IMR-90 (cell line): ENCODE measurements around the gene PRCD. TPM values are rescaled to one million over a fixed set of nuclear protein-coding genes. Genes with fewer than 3 reads are reported as not detected.
A peak's percentile ranks its signal among the peaks of the same experiment; 100 is the strongest.

Experiments used
- ATAC-seq: fragments of 200-7000 bp; cut with Tn5 transposase; 2 replicates; pipeline ENCODE4 v1.9.1; 2020; ENCODE audit warnings: low read depth, mild to moderate bottlenecking, moderate library complexity
- BruUV-seq: library from RNA; stranded (reverse); fragments of 400-500 nt; replicated peaks from 2 replicates; lab custom pipeline; 2021; lab: Mats Ljungman, UMichigan
- CTCF ChIA-PET: fragments of 300-600 bp; formaldehyde crosslinking; extraction: SDS; loops from one replicate; lab custom pipeline; 2021; ENCODE audit warnings: antibody characterized with exemption; lab: Yijun Ruan, JAX
- POLR2A ChIA-PET: fragments of 300-600 bp; sonication (Branson Sonifier 250); formaldehyde crosslinking; loops from one replicate; lab custom pipeline; 2022; ENCODE audit warnings: antibody characterized with exemption; ENCODE audit not compliant: unreplicated experiment; lab: Charles Lee
- DNase-seq: peaks from one replicate; pipeline ENCODE4 v3.0.0; 2013
- H2AFZ ChIP-seq: replicated peaks from 2 replicates; pipeline ENCODE3; 2013; ENCODE audit warnings: low read length, mild to moderate bottlenecking; ENCODE audit not compliant: poor library complexity
- H2AK5ac ChIP-seq: 2 replicates; pipeline ENCODE4 v1.6.1; 2013; ENCODE audit warnings: low read depth, low read length, inconsistent platforms
- H2AK9ac ChIP-seq: replicated peaks from 2 replicates; pipeline ENCODE3; 2013; ENCODE audit warnings: mild to moderate bottlenecking, low read depth, low read length, moderate library complexity; ENCODE audit not compliant: poor library complexity
- H2BK120ac ChIP-seq: 2 replicates; pipeline ENCODE4 v1.6.1; 2013; ENCODE audit warnings: low read depth, low read length, inconsistent platforms
- H2BK15ac ChIP-seq: 3 replicates; pipeline ENCODE4 v1.6.1; 2013; ENCODE audit warnings: low read depth, low read length, inconsistent platforms
- H2BK20ac ChIP-seq: 2 replicates; pipeline ENCODE4 v1.6.1; 2013; ENCODE audit warnings: low read depth, mild to moderate bottlenecking, inconsistent platforms, low read length, moderate library complexity
- H2BK5ac ChIP-seq: 2 replicates; pipeline ENCODE4 v1.6.1; 2013; ENCODE audit warnings: mild to moderate bottlenecking, low read depth, low read length, inconsistent platforms; ENCODE audit not compliant: poor library complexity, severe bottlenecking
- H3K14ac ChIP-seq: replicated peaks from 2 replicates; pipeline ENCODE4 v1.6.1; 2013; ENCODE audit warnings: low read depth, low read length, inconsistent platforms
- H3K18ac ChIP-seq: 2 replicates; pipeline ENCODE4 v1.6.1; 2013; ENCODE audit warnings: low read depth, low read length, control low read depth
- H3K23ac ChIP-seq: 2 replicates; pipeline ENCODE4 v1.6.1; 2013; ENCODE audit warnings: low read depth, low read length, inconsistent platforms
- H3K27ac ChIP-seq: 2 replicates; pipeline ENCODE4 v1.5.1; 2013; ENCODE audit warnings: mild to moderate bottlenecking, control low read depth, low read length; ENCODE audit not compliant: insufficient read depth
- H3K27me3 ChIP-seq: 2 replicates; pipeline ENCODE4 v1.6.1; 2013; ENCODE audit warnings: low read length; ENCODE audit not compliant: control insufficient read depth, insufficient read depth
- H3K36me3 ChIP-seq: 2 replicates; pipeline ENCODE4 v1.6.1; 2013; ENCODE audit warnings: low read length, mixed read lengths; ENCODE audit not compliant: control insufficient read depth, insufficient read depth
- H3K4ac ChIP-seq: 2 replicates; pipeline ENCODE4 v1.6.1; 2013; ENCODE audit warnings: low read depth, low read length, inconsistent platforms
- H3K4me1 ChIP-seq: 2 replicates; pipeline ENCODE4 v1.6.1; 2013; ENCODE audit warnings: low read length, mixed read lengths; ENCODE audit not compliant: control insufficient read depth, insufficient read depth
- H3K4me2 ChIP-seq: 2 replicates; pipeline ENCODE4 v1.6.1; 2013; ENCODE audit warnings: low read depth, mild to moderate bottlenecking, control low read depth, low read length, moderate library complexity
- H3K4me3 ChIP-seq: 2 replicates; pipeline ENCODE4 v1.5.1; 2013; ENCODE audit warnings: low read depth, mild to moderate bottlenecking, control low read depth, low read length, moderate library complexity; ENCODE audit not compliant: insufficient read depth
- H3K56ac ChIP-seq: 2 replicates; pipeline ENCODE4 v1.6.1; 2013; ENCODE audit warnings: low read length, inconsistent platforms; ENCODE audit not compliant: insufficient read depth; ENCODE audit errors: extremely low read depth
- H3K79me1 ChIP-seq, 2 experiments: 2 replicates each; pipeline ENCODE4 v1.6.1; 2013; ENCODE audit warnings: low read length in 2 of 2, inconsistent platforms in 1 of 2, low read depth in 1 of 2
- H3K9ac ChIP-seq: 2 replicates; pipeline ENCODE4 v1.6.1; 2013; ENCODE audit warnings: low read depth, low read length, control low read depth
- H3K9me1 ChIP-seq: 2 replicates; pipeline ENCODE4 v1.6.1; 2013; ENCODE audit warnings: low read length, inconsistent platforms; ENCODE audit not compliant: insufficient read depth
- H3K9me3 ChIP-seq: 2 replicates; pipeline ENCODE4 v1.6.1; 2013; ENCODE audit warnings: low read length; ENCODE audit not compliant: control insufficient read depth, insufficient read depth
- H4K20me1 ChIP-seq: 2 replicates; pipeline ENCODE4 v1.6.1; 2013; ENCODE audit warnings: low read length, inconsistent platforms; ENCODE audit not compliant: insufficient read depth
- H4K5ac ChIP-seq: 2 replicates; pipeline ENCODE4 v1.6.1; 2013; ENCODE audit warnings: mild to moderate bottlenecking, low read depth, low read length, control low read depth
- H4K8ac ChIP-seq, 2 experiments: 2 replicates each; pipeline ENCODE4 v1.6.1; 2013; ENCODE audit warnings: low read depth in 2 of 2, low read length in 2 of 2, control low read depth in 1 of 2, inconsistent platforms in 1 of 2
- H4K91ac ChIP-seq: 2 replicates; pipeline ENCODE4 v1.6.1; 2013; ENCODE audit warnings: low read depth, low read length, inconsistent platforms; ENCODE audit not compliant: insufficient read depth
- CHD1 ChIP-seq: IDR thresholded peaks from 2 replicates; pipeline ENCODE4 v1.6.1; 2012; ENCODE audit warnings: low read depth, low read length, improper control_type of control experiment
- FOS ChIP-seq: fragments of 150-350 bp; IDR thresholded peaks from 2 replicates; pipeline ENCODE4 v1.6.1; 2016; ENCODE audit warnings: low read depth, low read length
- MAZ ChIP-seq: IDR thresholded peaks from 2 replicates; pipeline ENCODE4 v1.6.1; 2012; ENCODE audit warnings: low read depth, mild to moderate bottlenecking, low read length, improper control_type of control experiment, moderate library complexity, borderline replicate concordance
- NFE2L2 ChIP-seq: fragments of 150-350 bp; IDR thresholded peaks from 2 replicates; pipeline ENCODE4 v1.6.1; 2016; ENCODE audit warnings: low read depth, mild to moderate bottlenecking, low read length
- POLR2A ChIP-seq: IDR thresholded peaks from 2 replicates; pipeline ENCODE4 v1.6.1; 2012; ENCODE audit warnings: mild to moderate bottlenecking, low read depth, low read length
- RAD21 ChIP-seq: IDR thresholded peaks from 2 replicates; pipeline ENCODE4 v1.6.1; 2012; ENCODE audit warnings: low read length, improper control_type of control experiment
- RFX5 ChIP-seq: IDR thresholded peaks from 2 replicates; pipeline ENCODE4 v1.8.0; 2012; ENCODE audit warnings: low read depth, mild to moderate bottlenecking, low read length, moderate library complexity
- SMC3 ChIP-seq: fragments of 150-350 bp; IDR thresholded peaks from 2 replicates; pipeline ENCODE4 v1.6.1; 2016; ENCODE audit warnings: low read depth, mild to moderate bottlenecking, antibody characterized with exemption, low read length, moderate library complexity
- WGBS, 2 experiments: methylation state at CpG; one replicate each; pipeline versions ENCODE4 v1.1.5 to v1.1.7; 2013; ENCODE audit warnings: missing lambda C conversion rate in 2 of 2; ENCODE audit not compliant: insufficient read length in 1 of 2; ENCODE audit errors: extremely low coverage in 2 of 2; 5-methylcytosine and 5-hydroxymethylcytosine counted together
- dilution Hi-C: fragments of 300-500 bp; cut with HindIII; formaldehyde crosslinking; loops from one replicate; pipeline ENCODE4 v1.14.3; 2018; ENCODE audit warnings: low sequenced_read_pairs; ENCODE audit not compliant: unreplicated experiment
- in situ Hi-C: fragments of 300-500 bp; cut with MboI; formaldehyde crosslinking; loops from 3 replicates; pipeline ENCODE4 v1.14.3; 2019; ENCODE audit warnings: low sequenced_read_pairs, inconsistent platforms, mixed read lengths
- intact Hi-C: fragments of 100-400 bp; cut with micrococcal nuclease; formaldehyde crosslinking; loops from 2 replicates; pipeline ENCODE4 v1.10.0; 2022
- polyA plus RNA-seq, 3 experiments: library from polyadenylated mRNA; depleted of rRNA; stranded (reverse); fragments of >200 nt; gene quantifications; 2 replicates each; pipeline ENCODE4 v1.2.3, GENCODE V29; 2012; ENCODE audit warnings: low replicate concordance in 1 of 3
- total RNA-seq: library from RNA; depleted of rRNA; stranded (reverse); fragments of >200 nt; gene quantifications from 2 replicates; pipeline ENCODE4 v1.2.3, GENCODE V29; 2012
- TF ChIP-seq, protein P1 (sequence below): fragments of 150-350 bp; IDR thresholded peaks from 2 replicates; pipeline ENCODE4 v1.6.1; 2017; ENCODE audit warnings: mild to moderate bottlenecking, antibody characterized with exemption, low read length, low read depth
- TF ChIP-seq, protein P2 (sequence below): conservative IDR thresholded peaks from 2 replicates; pipeline ENCODE4 v1.5.1; 2012; ENCODE audit warnings: mild to moderate bottlenecking, low read depth, low read length, improper control_type of control experiment

PRCD gene
- total and polyA plus RNA-seq, 2 of the 4 experiments (the other 2 are of a cell fraction), result 0.32 TPM; not detected in 1

DNA sequence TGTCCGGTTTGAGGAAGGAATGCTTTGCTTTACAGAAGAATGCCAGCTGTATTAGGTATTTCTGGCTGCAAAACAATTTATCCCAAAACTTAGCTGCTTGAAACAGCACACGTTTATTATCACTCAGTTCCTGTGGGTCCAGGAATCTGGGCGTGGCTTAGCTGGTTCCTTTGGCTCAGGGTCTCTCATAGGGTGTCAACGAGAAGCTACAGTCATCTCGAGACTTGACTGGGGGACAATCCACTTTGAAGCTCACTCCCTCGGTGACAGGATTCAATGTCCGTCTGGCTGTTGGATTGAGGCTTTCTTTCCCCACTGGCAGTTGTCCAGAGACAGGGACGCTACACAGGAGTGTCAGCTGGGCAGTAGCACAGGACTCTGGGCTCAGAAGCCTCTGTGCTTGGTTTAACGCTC lies 29.0 kb upstream of the PRCD start:
- dilution Hi-C loops (no loop called here), in situ Hi-C loops (no loop called here), intact Hi-C loops (no loop called here)
- Histone ChIP-seq H3K27me3 (peaks cover 13% of the 10 kb centered on the region), H3K9ac (no peak overlapping the region), H3K27ac (peak overlapping the region; percentile 64; the same call in 1 of the 2 replicates), H3K18ac (peak overlapping the region; percentile 14; the same call in 1 of the 2 replicates), H3K4me1 (peaks cover 12% of the 10 kb centered on the region), H2BK20ac (peak overlapping the region; percentile 34; the same call in 1 of the 2 replicates), H4K5ac (no peak overlapping the region), H2AK9ac (no peak overlapping the region), H3K23ac (no peak overlapping the region), H3K14ac (0 out of 2 replicates have a peak overlapping the region, but pooled peaks have one; percentile 3), H2AK5ac (peak overlapping the region; percentile 80; the same call in 1 of the 2 replicates), H4K91ac (0 out of 2 replicates have a peak overlapping the region, but pooled peaks have one; percentile 25), H2BK15ac (peak overlapping the region; percentile 59; the same call in 1 of the 3 replicates), H2BK120ac (peak overlapping the region; percentile 69), H2AFZ (peak overlapping the region; percentile 57), H4K20me1 (no peaks in the 10 kb centered on the region), H3K4me2 (no peak overlapping the region), H2BK5ac (no peak overlapping the region), H3K4ac (peak overlapping the region; percentile 28; the same call in 1 of the 2 replicates), H4K8ac (peak overlapping the region in 1 of 2 experiments; percentile 7; a peak in 1 of 4 replicates), H3K36me3 (no peaks in the 10 kb centered on the region), H3K4me3 (no peak overlapping the region), H3K56ac (no peak overlapping the region), H3K9me3 (no peaks in the 10 kb centered on the region), H3K9me1 (0 out of 2 replicates have a peak, but pooled peaks cover 5% of the 10 kb centered on the region), H3K79me1 (no peaks in the 10 kb centered on the region)
- peak; percentile 31 for ATAC-seq
- DNase-seq, result peak; percentile 26
- BruUV-seq, result no TSS peak
- 17% methylated on average over 3 of the region's 9 CpGs; no CpG with 5 or more reads in 1 of the 2 experiments for WGBS, 2 experiments
- CTCF ChIA-PET, result interaction anchor here (0.5 to 1.0 kb wide), 4 partner anchors 15 to 558 kb away, joined by 3 to 4 read pairs (median 3); no protein-coding TSS in a partner anchor
- TF ChIP-seq RFX5 (no peak), RAD21 (no peak), NFE2L2 (no peak), FOS (no peak), SMC3 (no peak), CHD1 (no peak), POLR2A (no peak), MAZ (no peak)
- TF ChIP-seq, protein P1, sequence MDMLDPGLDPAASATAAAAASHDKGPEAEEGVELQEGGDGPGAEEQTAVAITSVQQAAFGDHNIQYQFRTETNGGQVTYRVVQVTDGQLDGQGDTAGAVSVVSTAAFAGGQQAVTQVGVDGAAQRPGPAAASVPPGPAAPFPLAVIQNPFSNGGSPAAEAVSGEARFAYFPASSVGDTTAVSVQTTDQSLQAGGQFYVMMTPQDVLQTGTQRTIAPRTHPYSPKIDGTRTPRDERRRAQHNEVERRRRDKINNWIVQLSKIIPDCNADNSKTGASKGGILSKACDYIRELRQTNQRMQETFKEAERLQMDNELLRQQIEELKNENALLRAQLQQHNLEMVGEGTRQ, result no peak
- TF ChIP-seq, protein P2, sequence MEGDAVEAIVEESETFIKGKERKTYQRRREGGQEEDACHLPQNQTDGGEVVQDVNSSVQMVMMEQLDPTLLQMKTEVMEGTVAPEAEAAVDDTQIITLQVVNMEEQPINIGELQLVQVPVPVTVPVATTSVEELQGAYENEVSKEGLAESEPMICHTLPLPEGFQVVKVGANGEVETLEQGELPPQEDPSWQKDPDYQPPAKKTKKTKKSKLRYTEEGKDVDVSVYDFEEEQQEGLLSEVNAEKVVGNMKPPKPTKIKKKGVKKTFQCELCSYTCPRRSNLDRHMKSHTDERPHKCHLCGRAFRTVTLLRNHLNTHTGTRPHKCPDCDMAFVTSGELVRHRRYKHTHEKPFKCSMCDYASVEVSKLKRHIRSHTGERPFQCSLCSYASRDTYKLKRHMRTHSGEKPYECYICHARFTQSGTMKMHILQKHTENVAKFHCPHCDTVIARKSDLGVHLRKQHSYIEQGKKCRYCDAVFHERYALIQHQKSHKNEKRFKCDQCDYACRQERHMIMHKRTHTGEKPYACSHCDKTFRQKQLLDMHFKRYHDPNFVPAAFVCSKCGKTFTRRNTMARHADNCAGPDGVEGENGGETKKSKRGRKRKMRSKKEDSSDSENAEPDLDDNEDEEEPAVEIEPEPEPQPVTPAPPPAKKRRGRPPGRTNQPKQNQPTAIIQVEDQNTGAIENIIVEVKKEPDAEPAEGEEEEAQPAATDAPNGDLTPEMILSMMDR, result no peak
- POLR2A ChIA-PET, result no interaction called here
